ENCODE results near the gene MPRIP. TPM values are rescaled to one million over a fixed set of nuclear protein-coding genes. Genes with fewer than 3 reads are reported as not detected.

MPRIP gene
- total RNA-seq, 4 donors from 2014 or later = 141 to 305 (median 291) TPM

DNA sequence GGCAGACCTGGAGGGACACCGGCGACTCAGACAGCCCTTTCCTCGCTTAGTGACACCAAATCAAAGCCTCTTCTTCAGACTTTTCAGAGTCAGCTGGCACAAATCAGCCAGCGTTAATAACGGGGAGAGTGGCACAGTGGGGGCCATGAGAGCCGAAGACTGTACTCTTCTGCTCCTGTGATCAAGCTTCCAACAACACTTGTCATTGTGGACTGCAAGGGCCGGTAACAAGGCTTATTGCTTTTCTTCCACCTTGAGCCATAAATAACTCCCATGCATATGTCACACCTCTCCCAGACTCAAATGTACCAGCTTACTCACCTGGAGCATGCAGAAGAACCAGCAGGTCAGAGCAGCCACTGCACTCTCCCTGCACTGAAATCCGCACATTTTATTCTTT is 181.9 kb downstream of the MPRIP start:
- DNase-seq = no peak
- H3K27ac ChIP-seq = no peak overlapping the region
- H3K36me3 ChIP-seq = peaks cover 0 to 99% (median 3%) of the 10 kb centered on the region in 3 donors
- no peaks in the 10 kb centered on the region for H3K9me3 ChIP-seq
- TF ChIP-seq, protein P1, sequence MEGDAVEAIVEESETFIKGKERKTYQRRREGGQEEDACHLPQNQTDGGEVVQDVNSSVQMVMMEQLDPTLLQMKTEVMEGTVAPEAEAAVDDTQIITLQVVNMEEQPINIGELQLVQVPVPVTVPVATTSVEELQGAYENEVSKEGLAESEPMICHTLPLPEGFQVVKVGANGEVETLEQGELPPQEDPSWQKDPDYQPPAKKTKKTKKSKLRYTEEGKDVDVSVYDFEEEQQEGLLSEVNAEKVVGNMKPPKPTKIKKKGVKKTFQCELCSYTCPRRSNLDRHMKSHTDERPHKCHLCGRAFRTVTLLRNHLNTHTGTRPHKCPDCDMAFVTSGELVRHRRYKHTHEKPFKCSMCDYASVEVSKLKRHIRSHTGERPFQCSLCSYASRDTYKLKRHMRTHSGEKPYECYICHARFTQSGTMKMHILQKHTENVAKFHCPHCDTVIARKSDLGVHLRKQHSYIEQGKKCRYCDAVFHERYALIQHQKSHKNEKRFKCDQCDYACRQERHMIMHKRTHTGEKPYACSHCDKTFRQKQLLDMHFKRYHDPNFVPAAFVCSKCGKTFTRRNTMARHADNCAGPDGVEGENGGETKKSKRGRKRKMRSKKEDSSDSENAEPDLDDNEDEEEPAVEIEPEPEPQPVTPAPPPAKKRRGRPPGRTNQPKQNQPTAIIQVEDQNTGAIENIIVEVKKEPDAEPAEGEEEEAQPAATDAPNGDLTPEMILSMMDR (IDR thresholded peaks at IDR 0.05) = no peak
- no peak for TF ChIP-seq POLR2A (IDR thresholded peaks at IDR 0.05)
- H3K27me3 ChIP-seq = no peaks in the 10 kb centered on the region
- no peak overlapping the region for H3K4me3 ChIP-seq
- no peaks in the 10 kb centered on the region for H3K4me1 ChIP-seq

DNA sequence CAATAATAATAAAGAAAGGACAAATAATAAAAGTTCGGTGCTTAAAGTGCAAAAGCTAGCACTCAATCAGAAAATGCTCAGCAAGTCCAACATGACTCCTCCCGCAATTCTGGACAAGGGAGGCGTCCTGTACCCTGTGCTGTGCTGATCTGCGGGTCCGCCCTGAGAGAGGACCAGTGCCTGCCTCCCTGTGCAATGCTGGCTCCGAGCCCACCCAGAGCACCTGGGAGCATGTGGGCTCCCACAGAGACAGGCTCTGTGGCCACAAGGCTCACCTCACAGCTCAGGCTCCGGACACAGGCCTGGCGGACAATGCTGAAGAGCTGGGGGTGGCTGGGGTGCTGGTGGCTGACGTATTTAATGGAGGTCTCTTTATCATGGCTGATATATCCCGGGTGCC is 183.6 kb downstream of the MPRIP start:
- H3K27me3 ChIP-seq = no peaks in the 10 kb centered on the region
- no peaks in the 10 kb centered on the region for H3K9me3 ChIP-seq
- H3K4me3 ChIP-seq = no peak overlapping the region
- H3K4me1 ChIP-seq = no peaks in the 10 kb centered on the region
- H3K27ac ChIP-seq = no peak overlapping the region
- peaks cover 0 to 100% (median 3%) of the 10 kb centered on the region in 3 donors for H3K36me3 ChIP-seq
- TF ChIP-seq, protein P1 (IDR thresholded peaks at IDR 0.05) = no peak
- TF ChIP-seq POLR2A (IDR thresholded peaks at IDR 0.05) = no peak
- peak in 1 of 3 donors; percentile 29 for DNase-seq

DNA sequence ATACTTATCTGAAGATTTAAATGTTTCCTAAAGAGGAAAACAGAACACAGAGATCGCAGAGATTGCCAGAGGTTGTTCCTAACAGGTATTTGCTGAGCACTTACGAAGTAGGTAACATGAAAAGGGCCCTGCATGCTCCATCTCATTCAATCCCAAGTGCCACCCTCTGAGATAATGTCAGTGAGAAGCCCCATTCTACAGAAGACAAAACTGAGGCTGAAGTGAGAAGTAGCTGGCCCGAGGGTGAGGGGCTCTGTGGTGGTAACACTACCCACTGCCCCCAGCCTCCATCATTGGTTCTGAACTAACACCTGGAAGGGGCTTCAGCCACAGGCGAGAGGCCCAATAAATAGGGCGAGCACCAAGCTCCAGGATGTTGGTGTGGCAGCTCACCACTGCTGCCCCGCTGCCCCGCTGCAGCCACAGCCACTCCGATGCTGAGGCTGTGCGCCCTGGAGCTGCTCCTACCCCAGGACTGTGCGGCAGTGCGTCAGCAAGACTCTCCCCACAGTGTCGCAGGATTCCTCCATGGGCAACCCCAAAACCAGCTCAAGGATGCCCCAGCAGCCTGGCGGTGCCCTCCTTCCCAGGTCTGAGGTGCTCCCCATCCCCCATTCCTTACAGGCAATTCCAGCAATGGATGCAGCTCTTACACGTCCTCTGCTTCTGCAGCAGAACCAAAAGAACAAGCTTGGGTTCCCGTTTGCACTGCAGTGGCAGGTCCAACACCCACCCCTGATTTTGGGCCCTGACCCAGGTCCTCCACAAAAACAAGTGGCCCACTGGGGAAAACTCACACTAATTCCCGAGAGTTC is 184.4 kb downstream of the MPRIP start:
- Histone ChIP-seq H3K4me1 (peaks cover 0 to 3% (median 0%) of the 10 kb centered on the region in 4 donors), H3K36me3 (peaks cover 0 to 100% (median 3%) of the 10 kb centered on the region in 3 donors)

DNA sequence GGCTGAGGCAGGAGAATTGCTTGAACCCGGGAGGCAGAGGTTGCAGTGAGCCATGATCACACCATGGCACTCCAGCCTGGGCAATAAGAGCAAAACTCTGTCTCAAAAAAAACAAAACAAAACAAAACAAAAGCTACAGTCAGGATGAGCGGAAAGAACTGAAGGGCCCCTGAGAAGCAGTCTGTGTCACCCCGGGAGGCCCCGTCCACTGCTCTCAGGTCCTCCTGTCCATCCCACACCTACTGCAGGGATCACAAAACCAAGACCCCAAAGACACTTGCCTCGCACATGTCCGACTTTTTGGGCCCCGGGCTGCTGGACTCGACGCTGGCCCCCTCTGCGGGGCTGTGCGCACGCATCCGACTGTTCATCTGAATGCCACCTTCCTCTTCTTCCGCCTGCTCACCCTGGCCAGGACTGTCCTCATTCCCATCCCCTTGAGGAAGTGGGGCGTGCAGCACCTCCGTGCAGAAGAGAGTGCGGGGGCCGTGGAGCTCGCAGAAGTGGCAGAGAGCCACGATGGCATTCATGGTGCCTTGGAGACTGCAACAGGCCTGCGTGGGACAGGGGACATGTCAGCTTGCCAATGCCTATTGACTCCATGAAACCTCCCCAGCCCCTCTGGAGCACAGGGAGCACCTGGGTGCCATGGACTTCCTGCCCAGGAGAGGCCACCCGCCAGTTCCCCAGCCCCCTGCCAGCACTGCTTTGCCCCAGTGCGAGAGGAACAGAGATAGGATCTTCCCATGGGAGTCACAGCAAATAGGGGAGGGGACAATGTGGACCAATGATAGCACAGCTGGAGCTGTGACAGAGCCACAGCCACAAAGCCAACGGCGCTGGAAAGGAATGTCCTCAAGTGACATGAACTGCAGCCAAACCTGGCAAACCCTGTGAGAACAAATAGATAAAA is 185.6 kb downstream of the MPRIP start:
- no peak for TF ChIP-seq POLR2A (IDR thresholded peaks at IDR 0.05)
- TF ChIP-seq, protein P1 (IDR thresholded peaks at IDR 0.05) = no peak
- peaks cover 0 to 100% (median 3%) of the 10 kb centered on the region in 3 donors for H3K36me3 ChIP-seq
- no peaks in the 10 kb centered on the region for H3K27me3 ChIP-seq
- no peak overlapping the region for H3K4me3 ChIP-seq
- no peaks in the 10 kb centered on the region for H3K9me3 ChIP-seq
- H3K27ac ChIP-seq = no peak overlapping the region
- H3K4me1 ChIP-seq = peaks cover 0 to 12% (median 0%) of the 10 kb centered on the region in 4 donors
- peak in 1 of 3 donors; percentile 30 for DNase-seq

More for the DNA sequence above, 184.4 kb downstream of the MPRIP start:
- H3K4me3 ChIP-seq = no peak overlapping the region
- H3K27ac ChIP-seq = no peak overlapping the region
- TF ChIP-seq POLR2A (IDR thresholded peaks at IDR 0.05) = no peak
- TF ChIP-seq, protein P1 (IDR thresholded peaks at IDR 0.05) = no peak
- H3K27me3 ChIP-seq = no peaks in the 10 kb centered on the region
- no peaks in the 10 kb centered on the region for H3K9me3 ChIP-seq
- DNase-seq = peak in 1 of 3 donors; percentile 45

DNA sequence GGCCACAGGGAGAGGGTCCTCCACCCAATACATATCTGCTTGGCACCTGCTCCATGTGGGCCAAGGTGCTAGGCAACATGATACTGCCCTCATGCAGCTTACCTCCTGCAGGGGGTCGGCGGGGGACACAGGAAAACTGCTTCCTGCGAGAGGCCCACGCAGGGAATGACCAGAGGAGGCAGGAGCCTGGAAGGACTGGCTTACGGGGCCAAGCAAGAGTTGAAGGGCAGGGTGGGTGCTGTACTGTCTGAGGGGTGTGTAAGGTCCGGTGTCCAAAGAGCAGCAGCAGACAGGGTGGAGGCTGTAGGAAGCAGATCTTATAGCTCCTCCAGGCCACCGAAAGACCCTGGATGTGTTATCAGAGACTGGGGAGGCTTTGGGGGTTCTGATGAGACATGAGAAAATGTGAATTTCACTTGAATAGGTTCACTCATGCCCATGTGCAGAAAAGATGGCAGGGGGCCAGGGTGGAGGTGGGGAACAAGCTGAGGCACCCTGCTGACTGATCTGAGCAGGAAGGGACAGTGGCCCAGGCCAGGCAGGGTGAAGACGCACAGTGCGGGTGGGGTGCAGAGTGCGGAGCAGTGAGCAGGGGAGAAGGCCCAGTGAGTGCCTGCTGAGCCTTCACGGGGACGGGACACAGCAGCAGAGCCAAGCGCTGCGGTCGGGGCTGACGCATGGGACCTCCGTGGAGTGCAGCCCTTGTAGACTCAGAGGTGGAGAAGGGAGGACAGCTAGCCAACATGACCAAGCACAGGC is 186.4 kb downstream of the MPRIP start:
- no peak overlapping the region for H3K4me3 ChIP-seq
- no peaks in the 10 kb centered on the region for H3K27me3 ChIP-seq
- H3K9me3 ChIP-seq = no peaks in the 10 kb centered on the region
- DNase-seq = peak in 1 of 3 donors; percentile 36
- H3K36me3 ChIP-seq = peaks cover 0 to 93% (median 3%) of the 10 kb centered on the region in 3 donors
- H3K27ac ChIP-seq = no peak overlapping the region
- peaks cover 0 to 13% (median 0%) of the 10 kb centered on the region in 4 donors for H3K4me1 ChIP-seq
- TF ChIP-seq, protein P1 (IDR thresholded peaks at IDR 0.05) = no peak
- TF ChIP-seq POLR2A (IDR thresholded peaks at IDR 0.05) = no peak

All from Peyer's patch (tissue), 4 donors.